ENCODE measurements around the gene TCTA. TPM values are rescaled to one million over a fixed set of nuclear protein-coding genes. Genes with fewer than 3 reads are reported as not detected.

The TCTA gene
- total RNA-seq, 1 experiment from 2014 or later: 21.7 TPM

GRCh38 chr3:49456466-49456865, 44.2 kb downstream of the TCTA start:
- DNase-seq (ENCODE audit: extremely low read depth, low read depth): no peak

DNA sequence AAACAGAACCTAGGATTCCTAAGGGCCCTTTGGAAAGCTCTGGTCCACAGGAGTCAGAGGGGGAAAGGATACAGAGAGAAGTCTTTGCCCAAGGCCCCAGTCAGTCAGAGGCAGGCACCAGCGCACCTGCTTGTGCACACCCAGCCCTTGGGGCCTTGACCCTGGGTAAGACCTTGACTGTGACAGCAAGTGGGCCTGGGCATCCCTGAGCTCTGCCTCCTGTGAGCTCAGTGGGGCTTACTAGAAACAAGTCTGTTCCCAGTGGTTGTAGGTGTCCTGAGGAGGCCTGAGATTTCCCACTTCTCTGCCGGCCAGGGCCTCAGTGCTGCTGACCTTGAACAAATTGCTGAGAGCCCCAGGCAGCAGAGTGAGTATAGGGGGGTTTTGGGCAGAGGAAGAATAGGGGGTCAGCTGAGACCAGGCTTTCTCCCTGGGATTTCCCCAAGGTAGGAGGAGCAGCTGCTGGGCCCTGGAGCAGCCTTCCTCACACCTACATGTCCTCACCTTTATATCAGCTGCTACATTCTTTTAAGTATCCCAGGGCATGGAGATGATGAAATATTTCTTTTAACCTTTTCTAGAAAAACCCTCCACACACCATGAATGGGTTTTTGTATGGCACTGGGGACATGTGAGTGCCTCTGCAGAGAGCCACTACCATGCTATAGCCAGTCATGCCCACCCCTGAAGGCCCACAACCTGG, 48.1 kb downstream of the TCTA start:
- no peak for DNase-seq (ENCODE audit: extremely low read depth, low read depth)

DNA sequence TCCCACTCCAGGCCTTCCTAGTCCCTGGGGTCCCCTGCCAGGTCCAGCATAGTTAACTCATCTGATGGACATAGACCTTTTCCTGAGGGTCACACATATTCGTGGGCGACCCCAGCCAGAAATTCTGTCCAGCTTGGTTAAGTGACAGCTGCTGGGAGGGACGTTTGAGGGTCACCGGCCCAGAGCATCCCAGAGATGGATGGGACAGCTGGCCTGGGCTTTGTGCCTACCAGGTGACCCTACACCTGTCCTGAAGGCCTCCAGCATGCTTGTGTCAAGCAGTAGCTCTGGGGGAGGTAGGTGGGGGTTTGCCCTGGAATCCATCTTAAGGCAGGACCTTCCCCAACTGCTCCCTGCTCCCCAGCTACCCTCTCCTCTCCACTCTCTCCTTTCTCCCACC, 48.7 kb downstream of the TCTA start:
- no peak for DNase-seq (ENCODE audit: extremely low read depth, low read depth)

- no peak for DNase-seq (ENCODE audit: extremely low read depth, low read depth)
These were observed 49.4 kb downstream of the TCTA start for GRCh38 chr3:49461443-49462171.

DNA sequence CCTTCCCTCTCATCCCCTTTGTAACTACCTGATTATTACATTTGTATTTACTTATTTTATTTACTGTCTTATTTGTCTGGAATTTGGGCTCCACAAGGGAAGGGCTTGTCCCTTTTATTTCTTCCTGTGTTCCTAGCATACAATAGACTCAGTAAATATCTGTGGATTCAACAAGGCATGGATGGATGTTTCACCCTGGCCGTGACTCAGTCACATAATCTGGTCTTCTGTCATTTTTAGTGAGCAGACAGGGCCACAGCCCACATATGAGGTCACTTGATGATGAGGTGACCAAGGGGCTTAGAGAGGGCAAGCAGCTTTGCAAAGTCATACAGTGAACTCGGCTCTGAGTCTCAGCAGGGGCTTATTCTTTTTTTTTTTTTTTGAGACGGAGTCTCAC, 50.0 kb downstream of the TCTA start:
- no peak for DNase-seq (ENCODE audit: extremely low read depth, low read depth)

GRCh38 chr3:49465270-49466034, 53.2 kb downstream of the TCTA start:
- DNase-seq (ENCODE audit: extremely low read depth, low read depth): no peak

Other genes with a start within 250 kb of the TCTA start
- 9.8 and 10.4 TPM in 2 replicates for gene CCDC71, start 246.1 kb upstream of the TCTA start, total RNA-seq (2014; rRNA removed; shearing (Covaris generic))
- 1.8 and 2.4 TPM in 2 replicates for gene KLHDC8B, start 240.8 kb upstream of the TCTA start, total RNA-seq (2014; rRNA removed; shearing (Covaris generic))
- gene C3orf62, start 135.2 kb upstream of the TCTA start, total RNA-seq (2014; rRNA removed; shearing (Covaris generic)): 0.57 and 0.84 TPM in 2 replicates
- gene USP4, start 72.4 kb upstream of the TCTA start, total RNA-seq (2014; rRNA removed; shearing (Covaris generic)): 7.9 and 12.6 TPM in 2 replicates
- 189 and 219 TPM in 2 replicates for gene GPX1, start 54.1 kb upstream of the TCTA start, total RNA-seq (2014; rRNA removed; shearing (Covaris generic))
- gene RHOA, start 447 bp upstream of the TCTA start, total RNA-seq (2014; rRNA removed; shearing (Covaris generic)): 433 and 440 TPM in 2 replicates
- gene AMT, start 10.1 kb downstream of the TCTA start, total RNA-seq (2014; rRNA removed; shearing (Covaris generic)): 0.20 and 0.50 TPM in 2 replicates
- 2.9 TPM in 2 replicates for gene NICN1, start 16.9 kb downstream of the TCTA start, total RNA-seq (2014; rRNA removed; shearing (Covaris generic))
- 46.5 and 46.6 TPM in 2 replicates for gene DAG1, start 57.8 kb downstream of the TCTA start, total RNA-seq (2014; rRNA removed; shearing (Covaris generic))
- gene BSN, start 142.1 kb downstream of the TCTA start, total RNA-seq (2014; rRNA removed; shearing (Covaris generic)): 0.05 and 0.12 TPM in 2 replicates

Measured in NCI-H460 (cell line).